ENCODE results near the gene CTDNEP1.

The CTDNEP1 gene

DNA sequence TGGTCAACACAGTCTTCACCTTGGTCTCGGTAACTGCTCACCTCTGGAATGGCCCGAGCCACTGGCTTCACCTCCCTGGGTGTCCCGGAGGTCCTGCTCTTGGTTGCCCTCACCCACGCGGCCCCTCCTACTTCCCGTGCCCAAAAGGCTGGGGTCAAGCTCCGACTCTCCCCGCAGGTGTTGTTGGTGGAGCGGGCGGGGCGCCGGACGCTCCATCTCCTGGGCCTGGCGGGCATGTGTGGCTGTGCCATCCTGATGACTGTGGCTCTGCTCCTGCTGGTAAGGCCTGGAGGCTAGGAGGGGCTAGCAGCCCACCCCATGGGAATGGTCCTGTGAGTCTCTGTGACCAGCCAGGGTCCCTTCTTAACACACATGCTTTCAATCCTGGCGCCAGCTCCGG is 33.4 kb upstream of the CTDNEP1 start:
- no peaks in the 10 kb centered on the region for H3K36me3 ChIP-seq (ENCODE audit: control insufficient read depth in 1 of 2, insufficient read depth in 2 of 2, low read length in 2 of 2)
- no peak for DNase-seq
- no peak overlapping the region for H2BK12ac ChIP-seq (ENCODE audit: low read length)
- no peak overlapping the region for H3K23ac ChIP-seq (ENCODE audit: low read length)
- H3K4me1 ChIP-seq (ENCODE audit: control insufficient read depth in 1 of 2, insufficient read depth in 2 of 2, low read length in 2 of 2), result peaks cover 16% of the 10 kb centered on the region in 2 experiments
- no CpG with 5 or more reads among the region's 16 CpGs for whole genome bisulfite sequencing (ENCODE audit: extremely low coverage, insufficient coverage, insufficient read length)
- H2BK120ac ChIP-seq (ENCODE audit: insufficient read depth, low read length, poor library complexity), result no peak overlapping the region
- no peaks in the 10 kb centered on the region for H3K79me2 ChIP-seq (ENCODE audit: control insufficient read depth, insufficient read depth, low read length, poor library complexity)
- no peak overlapping the region for H4K91ac ChIP-seq (ENCODE audit: low read depth, low read length)
- H3K79me1 ChIP-seq (ENCODE audit: low read length), result no peaks in the 10 kb centered on the region
- no peak overlapping the region for H4K12ac ChIP-seq (ENCODE audit: low read depth, low read length)
- no peak overlapping the region for H3K9ac ChIP-seq (ENCODE audit: low read length)
- H3K4me3 ChIP-seq (ENCODE audit: low read depth, low read length), result no peak overlapping the region
- no peak overlapping the region for H3K14ac ChIP-seq (ENCODE audit: low read length)
- no peak overlapping the region for H3K4ac ChIP-seq (ENCODE audit: low read depth, low read length)
- no peak overlapping the region for H3K4me2 ChIP-seq (ENCODE audit: low read length)
- H3K27me3 ChIP-seq (ENCODE audit: insufficient read depth, low read length), result peaks cover 8% of the 10 kb centered on the region
- H4K8ac ChIP-seq (ENCODE audit: low read depth, low read length), result no peak overlapping the region
- no peaks in the 10 kb centered on the region for H3K9me3 ChIP-seq (ENCODE audit: insufficient read depth, low read depth, low read length)
- H2BK5ac ChIP-seq (ENCODE audit: low read depth, low read length, poor library complexity), result no peak overlapping the region
- no peak overlapping the region for H2AFZ ChIP-seq (ENCODE audit: insufficient read depth, low read length, poor library complexity)
- no peak overlapping the region for H2AK5ac ChIP-seq (ENCODE audit: low read length)
- no peak overlapping the region for H3K18ac ChIP-seq (ENCODE audit: low read length)
- H3K27ac ChIP-seq (ENCODE audit: low read depth, low read length), result no peak overlapping the region

GRCh38 chr17:7283471-7284216 is 32.1 kb upstream of the CTDNEP1 start:
- no peaks in the 10 kb centered on the region for H3K36me3 ChIP-seq (ENCODE audit: control insufficient read depth in 1 of 2, insufficient read depth in 2 of 2, low read length in 2 of 2)

GRCh38 chr17:7282752-7283321 is 31.3 kb upstream of the CTDNEP1 start:
- no CpG with 5 or more reads among the region's 6 CpGs for WGBS (ENCODE audit: extremely low coverage, insufficient coverage, insufficient read length)
- Histone ChIP-seq H2BK5ac (ENCODE audit: low read depth, low read length, poor library complexity) (no peak overlapping the region), H4K12ac (ENCODE audit: low read depth, low read length) (no peak overlapping the region), H3K4me1 (ENCODE audit: control insufficient read depth in 1 of 2, insufficient read depth in 2 of 2, low read length in 2 of 2) (peaks cover 16% of the 10 kb centered on the region in 2 experiments), H3K79me2 (ENCODE audit: control insufficient read depth, insufficient read depth, low read length, poor library complexity) (no peaks in the 10 kb centered on the region), H3K4me2 (ENCODE audit: low read length) (no peak overlapping the region), H3K23ac (ENCODE audit: low read length) (no peak overlapping the region), H3K9me3 (ENCODE audit: insufficient read depth, low read depth, low read length) (no peaks in the 10 kb centered on the region), H2AK5ac (ENCODE audit: low read length) (no peak overlapping the region), H3K4me3 (ENCODE audit: low read depth, low read length) (no peak overlapping the region), H3K36me3 (ENCODE audit: control insufficient read depth in 1 of 2, insufficient read depth in 2 of 2, low read length in 2 of 2) (no peaks in the 10 kb centered on the region), H3K9ac (ENCODE audit: low read length) (no peak overlapping the region), H2AFZ (ENCODE audit: insufficient read depth, low read length, poor library complexity) (no peak overlapping the region), H3K18ac (ENCODE audit: low read length) (no peak overlapping the region), H4K8ac (ENCODE audit: low read depth, low read length) (no peak overlapping the region), H3K4ac (ENCODE audit: low read depth, low read length) (no peak overlapping the region), H3K14ac (ENCODE audit: low read length) (no peak overlapping the region), H2BK120ac (ENCODE audit: insufficient read depth, low read length, poor library complexity) (no peak overlapping the region), H3K27me3 (ENCODE audit: insufficient read depth, low read length) (peaks cover 6% of the 10 kb centered on the region), H3K79me1 (ENCODE audit: low read length) (no peaks in the 10 kb centered on the region), H3K27ac (ENCODE audit: low read depth, low read length) (no peak overlapping the region), H4K91ac (ENCODE audit: low read depth, low read length) (no peak overlapping the region), H2BK12ac (ENCODE audit: low read length) (no peak overlapping the region)
- no peak for DNase-seq

More at GRCh38 chr17:7283471-7284216, 32.1 kb upstream of the CTDNEP1 start:
- Histone ChIP-seq H3K14ac (ENCODE audit: low read length) (no peak overlapping the region), H2BK120ac (ENCODE audit: insufficient read depth, low read length, poor library complexity) (no peak overlapping the region), H2AK5ac (ENCODE audit: low read length) (no peak overlapping the region), H3K4me3 (ENCODE audit: low read depth, low read length) (no peak overlapping the region), H3K18ac (ENCODE audit: low read length) (no peak overlapping the region), H3K4ac (ENCODE audit: low read depth, low read length) (no peak overlapping the region), H3K79me1 (ENCODE audit: low read length) (no peaks in the 10 kb centered on the region), H3K27ac (ENCODE audit: low read depth, low read length) (no peak overlapping the region), H2BK5ac (ENCODE audit: low read depth, low read length, poor library complexity) (no peak overlapping the region), H2BK12ac (ENCODE audit: low read length) (no peak overlapping the region), H3K9me3 (ENCODE audit: insufficient read depth, low read depth, low read length) (no peaks in the 10 kb centered on the region), H3K4me1 (ENCODE audit: control insufficient read depth in 1 of 2, insufficient read depth in 2 of 2, low read length in 2 of 2) (peaks cover 16% of the 10 kb centered on the region in 2 experiments), H3K4me2 (ENCODE audit: low read length) (no peak overlapping the region), H3K79me2 (ENCODE audit: control insufficient read depth, insufficient read depth, low read length, poor library complexity) (no peaks in the 10 kb centered on the region), H3K27me3 (ENCODE audit: insufficient read depth, low read length) (peaks cover 8% of the 10 kb centered on the region), H4K12ac (ENCODE audit: low read depth, low read length) (no peak overlapping the region), H4K8ac (ENCODE audit: low read depth, low read length) (no peak overlapping the region), H3K9ac (ENCODE audit: low read length) (no peak overlapping the region), H3K23ac (ENCODE audit: low read length) (no peak overlapping the region), H4K91ac (ENCODE audit: low read depth, low read length) (no peak overlapping the region), H2AFZ (ENCODE audit: insufficient read depth, low read length, poor library complexity) (no peak overlapping the region)
- WGBS (ENCODE audit: extremely low coverage, insufficient coverage, insufficient read length), result no CpG with 5 or more reads among the region's 18 CpGs
- no peak for DNase-seq

- Histone ChIP-seq H4K91ac (ENCODE audit: low read depth, low read length) (no peak overlapping the region), H3K36me3 (ENCODE audit: control insufficient read depth in 1 of 2, insufficient read depth in 2 of 2, low read length in 2 of 2) (no peaks in the 10 kb centered on the region), H3K27me3 (ENCODE audit: insufficient read depth, low read length) (peaks cover 6% of the 10 kb centered on the region), H2BK5ac (ENCODE audit: low read depth, low read length, poor library complexity) (no peak overlapping the region), H2AK5ac (ENCODE audit: low read length) (no peak overlapping the region), H3K14ac (ENCODE audit: low read length) (no peak overlapping the region), H3K23ac (ENCODE audit: low read length) (no peak overlapping the region), H3K9me3 (ENCODE audit: insufficient read depth, low read depth, low read length) (no peaks in the 10 kb centered on the region), H3K4me1 (ENCODE audit: control insufficient read depth in 1 of 2, insufficient read depth in 2 of 2, low read length in 2 of 2) (peaks cover 16% of the 10 kb centered on the region in 2 experiments), H2BK120ac (ENCODE audit: insufficient read depth, low read length, poor library complexity) (no peak overlapping the region), H2AFZ (ENCODE audit: insufficient read depth, low read length, poor library complexity) (peak overlapping the region; percentile 73), H4K8ac (ENCODE audit: low read depth, low read length) (no peak overlapping the region), H3K79me1 (ENCODE audit: low read length) (no peaks in the 10 kb centered on the region), H3K9ac (ENCODE audit: low read length) (no peak overlapping the region), H3K27ac (ENCODE audit: low read depth, low read length) (no peak overlapping the region), H3K79me2 (ENCODE audit: control insufficient read depth, insufficient read depth, low read length, poor library complexity) (no peaks in the 10 kb centered on the region), H3K4me2 (ENCODE audit: low read length) (peak overlapping the region; percentile 78), H3K4ac (ENCODE audit: low read depth, low read length) (no peak overlapping the region), H4K12ac (ENCODE audit: low read depth, low read length) (no peak overlapping the region), H2BK12ac (ENCODE audit: low read length) (no peak overlapping the region), H3K4me3 (ENCODE audit: low read depth, low read length) (peak overlapping the region; percentile 27), H3K18ac (ENCODE audit: low read length) (no peak overlapping the region)
- no peak for DNase-seq
- WGBS (ENCODE audit: extremely low coverage, insufficient coverage, insufficient read length), result no CpG with 5 or more reads among the region's 43 CpGs
Measured at GRCh38 chr17:7281953-7282751, 30.6 kb upstream of the CTDNEP1 start.

Measured in trophoblast cell (in vitro differentiated cells and primary cell).